NCI-H1105 treated with DMSO at 0.1 percent for 48 hours (cell line): ENCODE results near the gene FCER1G.

ENCODE experiments used
- DNase-seq: peaks from one replicate; lab custom pipeline; 2025; lab: John Stamatoyannopoulos, UW

Gene FCER1G

DNA sequence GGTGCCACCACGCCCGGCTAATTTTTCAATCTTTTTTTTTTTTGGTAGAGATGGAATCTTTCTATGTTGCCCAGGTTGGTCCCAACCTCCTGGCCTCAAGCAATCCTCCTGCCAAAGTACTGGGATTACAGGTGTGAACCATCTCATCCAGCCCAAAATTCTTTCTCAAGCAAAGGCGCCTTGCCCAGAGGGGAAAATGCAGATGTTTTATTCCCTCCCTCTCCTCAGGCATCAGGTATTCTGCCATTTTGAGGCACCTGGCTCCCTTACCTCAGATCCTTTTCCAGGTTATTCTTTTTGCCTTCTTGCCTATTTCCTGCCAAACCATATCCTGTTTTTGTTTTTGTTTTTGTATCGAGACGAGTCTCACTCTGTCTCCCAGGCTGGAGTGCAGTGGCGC, 26.7 kb upstream of the FCER1G start:
- no peak for DNase-seq

DNA sequence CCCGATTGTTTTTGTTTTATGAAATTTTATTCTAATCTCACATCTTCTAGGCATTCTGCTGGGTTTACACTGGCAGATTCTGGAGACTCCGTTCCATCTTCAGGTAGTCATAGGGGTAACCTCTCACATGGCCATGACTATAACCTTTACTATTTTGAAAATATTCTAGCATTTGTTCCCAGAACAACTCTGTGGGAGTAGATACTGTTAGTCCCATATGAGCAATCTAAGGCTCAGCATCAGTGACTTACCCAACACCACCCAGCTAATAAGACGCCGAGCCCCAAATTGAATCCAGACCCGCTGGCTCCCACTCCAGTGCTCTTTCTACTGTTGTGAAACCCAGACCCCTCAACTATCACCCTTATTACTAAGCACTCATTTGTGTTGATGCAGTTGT, 26.1 kb upstream of the FCER1G start:
- DNase-seq: no peak

DNA sequence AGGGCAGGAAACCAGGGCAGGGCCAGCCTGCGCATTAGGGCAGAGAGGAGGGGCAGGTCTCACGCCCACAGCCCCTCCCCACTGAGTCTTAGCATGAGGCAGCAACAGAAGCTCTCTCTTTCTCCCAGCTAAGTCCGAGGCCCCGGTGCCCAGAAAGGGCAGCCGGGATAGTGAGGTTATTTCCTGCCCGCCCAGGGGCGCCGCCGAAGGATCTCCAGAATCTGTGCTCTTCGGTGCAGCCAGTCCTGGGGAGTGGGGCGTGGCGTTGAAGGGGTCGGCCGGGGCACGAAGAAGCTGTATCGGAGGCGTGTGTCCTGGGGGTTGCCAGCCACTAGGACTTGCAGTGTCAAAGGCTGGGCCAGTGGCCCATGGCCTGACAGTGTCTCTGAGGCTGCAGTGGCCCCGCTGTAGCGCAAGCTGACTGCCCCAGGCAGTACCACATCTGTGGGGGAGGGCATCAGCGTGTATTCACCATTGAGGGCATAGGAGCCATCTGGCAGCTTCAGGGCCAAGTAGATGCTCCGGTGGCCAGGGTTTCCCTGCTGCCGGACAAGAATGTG, 24.1 kb upstream of the FCER1G start:
- no peak for DNase-seq

DNA sequence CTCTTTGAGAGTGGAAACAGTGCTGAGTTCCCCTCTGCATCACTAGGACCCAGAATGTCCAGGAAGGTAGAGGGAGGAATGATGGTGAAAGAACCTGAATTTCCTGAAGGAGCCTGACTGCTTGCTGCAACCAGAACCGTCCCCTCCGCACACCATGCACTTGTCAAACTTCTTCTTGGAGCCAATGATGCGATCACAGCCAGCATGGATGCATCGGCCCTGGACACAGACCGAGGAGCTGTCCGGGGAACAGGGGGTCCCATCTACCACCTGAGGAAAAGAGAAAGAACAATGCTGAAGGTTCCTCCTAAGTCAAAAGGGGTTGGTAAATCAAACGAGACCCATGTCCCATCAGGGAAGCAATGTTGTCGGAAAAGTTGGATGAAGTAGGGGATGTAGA, 23.1 kb upstream of the FCER1G start:
- DNase-seq: no peak

DNA sequence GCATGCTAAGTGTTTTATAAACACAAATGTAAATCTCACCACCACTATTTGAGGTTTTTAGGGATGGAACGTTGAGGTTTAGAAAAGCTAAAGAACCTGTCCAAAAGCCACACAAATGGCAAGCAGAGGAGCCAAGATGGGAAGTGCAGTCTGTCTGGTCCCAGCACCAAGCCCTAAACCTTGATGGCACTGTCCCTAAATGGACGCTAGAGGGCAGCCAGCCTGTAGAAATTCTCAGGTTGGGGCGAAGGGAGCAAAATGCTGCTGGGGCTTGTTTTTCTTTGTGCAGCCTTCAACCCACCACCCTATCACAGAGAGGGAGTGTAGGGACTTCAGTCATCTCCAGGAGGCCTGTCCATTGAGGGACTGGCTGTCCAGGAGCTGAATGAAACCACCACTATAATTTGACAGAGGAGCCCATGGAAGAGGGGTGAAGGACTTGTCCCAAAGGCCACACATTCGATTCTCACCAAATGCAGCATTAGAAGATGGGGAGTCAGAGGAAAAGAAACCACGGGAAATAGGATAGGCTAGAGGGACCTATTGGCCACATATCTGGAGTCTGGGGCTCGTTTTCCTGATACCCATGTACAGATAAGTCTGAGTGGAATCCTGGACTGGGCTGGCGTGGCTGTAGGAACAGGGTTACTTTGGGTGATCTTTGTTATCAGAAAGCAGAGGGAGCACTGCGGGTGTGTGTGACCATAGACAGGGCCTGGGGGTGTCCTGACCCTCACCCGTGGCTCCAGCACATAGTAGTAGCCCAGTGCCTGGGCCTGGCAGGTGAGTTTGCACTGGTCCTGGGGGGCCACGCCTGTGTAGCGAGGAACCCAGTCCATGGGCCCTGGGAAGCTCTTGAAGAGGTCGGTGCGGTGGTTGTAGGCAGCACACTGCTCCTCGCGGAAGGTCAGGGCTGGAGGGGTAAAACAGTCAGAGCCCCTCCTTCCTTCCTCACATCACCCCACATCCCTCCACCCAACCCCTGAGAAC, 22.3 kb upstream of the FCER1G start:
- peak; percentile 79 for DNase-seq

DNA sequence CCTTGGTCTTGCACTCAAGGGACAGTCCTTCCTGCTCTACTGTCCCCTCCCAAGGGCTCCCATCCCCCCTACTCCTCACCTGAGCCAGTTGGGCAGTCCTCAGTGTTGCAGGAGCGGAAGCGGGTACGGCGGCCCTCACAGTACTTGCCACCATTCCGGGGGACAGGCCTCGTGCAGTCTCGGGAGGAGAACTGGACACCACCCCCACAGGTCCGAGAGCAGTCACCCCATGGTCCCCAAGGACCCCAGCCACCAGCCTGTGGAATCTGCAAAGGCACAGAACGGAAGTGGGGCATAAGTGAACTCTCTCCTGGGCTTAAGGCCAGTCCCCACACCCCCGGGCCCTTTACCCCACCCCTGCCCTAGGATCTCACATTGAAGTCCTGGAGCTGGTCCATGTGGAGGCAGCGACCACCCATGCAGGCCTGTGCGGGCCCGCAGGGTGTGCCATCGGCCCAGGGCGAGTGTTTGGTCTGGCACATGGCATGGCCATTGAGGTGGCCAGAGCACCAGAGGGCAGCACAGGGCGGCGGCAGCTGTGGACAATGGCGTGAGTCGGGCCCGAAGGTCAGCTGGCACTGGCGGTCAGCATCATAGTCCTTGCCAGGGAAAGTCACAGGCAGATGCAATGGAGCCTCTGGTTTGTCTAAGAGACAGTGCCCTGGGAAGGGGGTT, 21.4 kb upstream of the FCER1G start:
- no peak for DNase-seq

DNA sequence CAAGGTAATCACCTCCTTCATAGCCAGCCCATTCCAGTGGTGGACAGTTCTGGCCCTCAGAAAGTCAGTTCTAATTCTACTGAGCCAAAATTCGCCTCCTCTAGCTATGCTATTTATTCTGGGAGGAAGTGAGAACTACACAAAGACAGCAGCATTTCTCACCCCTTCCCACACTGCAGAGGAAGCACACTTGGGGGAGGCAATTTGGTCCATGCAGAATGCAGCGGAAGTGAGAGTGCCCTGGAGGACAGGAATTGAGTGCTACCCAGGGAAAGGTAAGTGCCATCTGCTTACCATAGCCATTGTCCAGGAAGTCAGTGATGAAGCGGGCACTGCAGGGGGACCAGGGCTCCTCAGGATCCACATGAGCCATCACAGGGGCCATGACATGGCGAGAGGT, 19.9 kb upstream of the FCER1G start:
- DNase-seq: no peak

DNA sequence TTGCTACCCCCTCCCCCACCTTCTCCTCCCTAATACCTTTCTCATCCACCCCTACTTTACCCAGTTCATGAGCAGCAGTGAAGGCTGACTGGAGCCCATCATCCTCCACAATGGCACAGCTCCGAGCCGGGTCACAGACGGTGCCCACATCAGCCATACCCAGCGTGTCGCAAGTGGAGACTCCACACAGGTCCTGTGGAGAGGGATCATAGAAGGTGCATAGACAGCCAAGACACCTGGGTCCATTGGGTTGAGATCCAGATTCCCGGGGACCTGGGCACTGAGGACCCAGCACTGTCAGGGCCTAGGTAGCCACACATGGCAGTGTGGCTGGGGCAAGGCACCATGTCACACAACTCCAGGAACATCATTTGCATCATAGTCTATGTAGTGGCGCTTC, 19.0 kb upstream of the FCER1G start:
- no peak for DNase-seq

DNA sequence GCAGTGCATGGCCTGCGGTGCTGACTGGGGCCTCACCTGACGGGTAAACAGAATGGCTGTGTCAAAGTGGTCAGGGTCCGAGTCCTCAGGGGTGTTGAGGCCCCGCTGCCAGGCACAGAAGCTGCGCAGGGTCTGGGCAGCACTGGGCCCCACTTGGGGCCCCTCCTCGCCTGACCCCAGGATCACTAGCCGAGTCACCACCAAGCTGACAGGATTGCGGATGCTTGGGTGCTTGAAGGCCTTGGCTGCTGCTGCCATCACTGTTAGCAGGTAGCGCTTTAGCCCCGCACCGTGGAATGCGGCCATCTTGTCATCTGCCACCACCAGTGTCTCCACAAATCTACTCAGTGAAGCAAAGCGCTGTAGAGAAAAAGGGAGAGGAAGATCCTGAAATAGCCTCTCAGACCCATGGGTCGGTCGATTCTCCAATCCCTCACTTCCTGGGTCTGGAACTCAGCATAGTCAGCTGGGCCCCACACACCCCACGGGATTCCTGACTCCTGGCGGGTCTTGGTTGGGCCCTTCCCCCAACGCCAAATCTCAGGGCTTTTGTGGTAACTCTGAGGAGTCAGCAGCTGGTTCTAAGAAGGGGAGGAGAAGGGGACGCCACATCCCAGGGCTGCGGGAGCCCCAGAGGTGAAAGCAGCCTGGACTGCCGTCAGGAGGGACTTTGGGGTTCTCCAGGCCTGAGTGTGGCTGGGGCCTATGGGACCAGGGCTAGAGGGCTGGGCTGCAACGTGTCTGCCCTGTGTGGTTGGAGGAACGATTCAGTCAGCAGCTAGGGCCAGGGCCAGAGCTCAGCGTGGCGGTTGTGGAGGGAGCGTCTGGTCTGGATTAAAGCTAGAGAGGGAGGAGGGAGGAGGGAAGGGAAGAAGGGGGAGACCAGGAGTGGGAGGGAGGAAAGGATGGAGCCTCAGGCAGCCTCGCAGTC, 18.3 kb upstream of the FCER1G start:
- DNase-seq: no peak

DNA sequence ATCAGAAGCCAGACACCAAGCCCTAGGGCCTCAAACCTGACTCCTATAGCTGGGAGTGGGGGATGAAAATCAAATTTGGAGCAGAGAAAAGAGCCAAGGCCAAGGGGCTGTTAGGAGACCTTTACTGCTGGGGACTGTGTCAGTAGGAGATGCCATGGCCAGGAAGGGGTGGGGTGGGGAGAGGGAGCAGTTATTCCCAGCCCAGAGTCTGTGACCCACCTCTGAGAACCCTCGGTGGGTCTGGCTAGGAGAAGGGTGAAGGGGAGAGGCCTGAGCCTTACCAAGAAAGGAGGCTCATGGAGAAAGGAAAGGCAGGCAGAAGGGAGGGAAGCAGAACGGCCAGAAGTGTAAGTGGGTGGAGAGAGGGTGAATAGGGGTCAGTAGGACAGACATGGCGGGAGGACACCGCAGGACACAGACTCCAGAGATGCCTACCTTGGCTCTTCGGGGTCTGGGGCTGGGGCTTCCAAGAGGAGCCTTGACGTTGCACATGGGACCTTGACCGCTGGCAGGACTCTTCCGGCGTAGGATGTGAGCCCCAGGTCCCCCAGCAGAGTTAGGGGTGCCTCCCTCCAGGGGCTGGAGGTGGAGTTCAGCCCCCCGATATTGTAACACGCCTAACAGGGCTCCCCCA, 17.4 kb upstream of the FCER1G start:
- DNase-seq: no peak

DNA sequence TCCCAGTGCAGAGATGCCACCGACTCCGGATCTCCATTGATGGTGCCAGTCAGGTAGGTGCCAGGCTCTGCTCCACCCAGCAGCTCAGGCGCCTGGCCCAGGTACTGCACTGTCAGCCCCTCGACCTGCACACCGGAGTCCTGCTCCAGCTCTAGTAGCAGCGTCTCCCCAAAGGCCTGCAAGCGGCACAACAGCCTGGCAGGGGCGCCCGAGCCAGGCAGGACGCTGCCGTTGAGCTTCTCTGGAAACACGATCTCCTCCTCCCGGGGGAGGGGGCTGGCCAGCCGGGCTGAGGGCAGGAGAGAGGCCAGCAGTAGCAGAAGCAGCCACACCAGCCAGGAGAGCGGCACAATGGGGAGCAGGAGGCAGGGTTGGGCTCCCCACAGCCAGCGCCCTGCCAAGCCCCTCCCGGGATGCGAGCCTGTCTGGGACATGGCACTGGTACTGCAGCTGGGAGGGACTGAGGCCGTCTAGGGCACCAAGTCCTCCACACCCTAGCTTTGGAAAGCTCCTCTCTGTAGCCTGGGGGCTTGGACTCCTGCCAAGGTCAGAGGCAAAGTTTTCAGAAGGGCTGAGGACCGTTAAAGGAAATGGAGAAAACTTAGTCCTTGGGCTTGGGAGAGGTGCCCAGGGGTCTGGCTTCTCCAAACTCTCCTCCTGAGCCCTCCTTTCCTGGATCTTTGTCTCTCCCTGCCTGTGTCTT, 16.8 kb upstream of the FCER1G start:
- DNase-seq: peak; percentile 24

DNA sequence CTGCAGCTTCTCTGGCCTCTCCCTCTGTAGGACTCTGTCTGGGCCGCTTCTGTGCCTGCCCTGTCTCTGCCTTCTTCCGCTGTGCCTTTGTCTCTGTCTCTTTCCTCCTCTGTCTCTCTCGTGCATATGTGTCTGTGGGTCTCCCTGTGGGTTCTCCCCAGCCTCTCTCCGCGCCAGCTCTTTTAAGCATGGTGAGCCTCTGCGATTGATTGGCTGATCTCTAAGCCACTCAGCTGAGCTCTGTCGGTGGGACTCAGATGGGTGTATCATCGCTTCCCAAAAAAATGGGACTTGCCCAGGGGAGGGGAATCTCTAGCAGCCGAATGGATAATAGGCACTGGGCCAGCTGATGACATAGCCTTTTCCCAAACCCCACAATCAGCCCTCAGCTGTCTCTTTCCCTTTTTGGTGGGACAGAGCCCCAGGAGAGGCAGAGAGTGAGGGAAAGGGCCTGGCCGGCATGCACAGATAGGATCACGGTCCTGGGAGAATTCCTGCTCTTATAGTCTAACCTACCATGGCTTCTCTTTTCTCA, 16.1 kb upstream of the FCER1G start, which contains the start of gene ADAMTS4:
Gene ADAMTS4, minus strand, starts transcription at position 158 of the 535 bp plus-strand sequence. CDS start 427 bp downstream, outside the sequence.
- DNase-seq: no peak

DNA sequence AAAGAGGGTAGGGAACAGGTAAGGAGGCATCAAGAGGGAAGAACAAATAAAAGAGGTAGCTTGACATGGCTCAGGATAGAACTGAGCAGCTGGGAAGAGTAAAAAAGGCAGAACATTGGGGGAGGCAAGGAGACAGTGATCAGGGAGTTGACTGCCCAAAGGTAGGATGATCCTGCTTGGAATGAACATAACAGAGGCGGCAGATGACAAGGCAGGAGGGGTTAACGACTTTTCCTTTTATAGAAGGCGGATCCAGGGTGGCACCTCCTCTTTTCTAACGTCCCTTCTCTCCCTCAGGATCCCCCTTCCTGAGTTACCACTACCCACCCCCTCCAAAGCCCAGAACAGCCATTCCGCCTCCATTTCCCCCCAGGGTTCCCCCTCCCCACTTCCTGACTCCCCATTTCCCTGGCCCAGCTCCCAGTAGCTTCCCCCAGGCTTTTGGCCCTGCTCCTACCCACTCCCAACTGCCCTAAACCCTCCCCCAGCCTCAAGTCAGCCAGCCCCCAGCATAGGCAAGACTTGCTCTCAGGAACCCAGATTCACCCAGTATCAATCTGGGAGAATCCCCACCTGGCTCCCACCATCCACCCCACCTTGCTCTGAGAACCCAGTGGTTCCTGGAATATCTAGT, 15.5 kb upstream of the FCER1G start:
- no peak for DNase-seq

DNA sequence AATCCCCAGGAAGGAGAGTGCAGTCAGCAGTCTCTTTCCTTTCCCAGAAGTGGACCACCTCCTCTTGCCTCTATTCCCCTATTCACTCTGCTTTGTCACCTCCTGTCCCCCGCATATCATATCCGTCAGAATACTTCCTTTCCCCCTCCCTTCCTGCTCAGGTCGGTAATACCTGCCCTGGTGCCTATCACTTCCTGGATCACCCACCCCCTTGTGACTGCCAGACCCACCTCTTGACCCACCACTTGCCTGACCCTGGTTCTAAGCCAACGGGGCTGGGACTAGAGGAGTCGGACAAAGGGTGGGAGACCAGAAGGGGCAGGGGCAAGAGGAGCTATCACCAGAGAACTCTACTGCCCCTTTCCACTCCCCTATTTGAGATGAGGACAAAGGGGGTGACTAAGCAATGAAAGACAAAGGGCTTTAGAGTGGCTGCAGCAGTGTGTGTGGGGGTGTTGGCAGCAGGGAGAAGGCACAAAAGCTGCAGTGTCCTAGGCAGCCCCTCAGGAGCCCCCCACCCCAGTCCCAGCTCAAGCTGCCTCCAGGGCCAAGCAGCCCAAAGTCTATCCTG, 14.6 kb upstream of the FCER1G start:
- no peak for DNase-seq

DNA sequence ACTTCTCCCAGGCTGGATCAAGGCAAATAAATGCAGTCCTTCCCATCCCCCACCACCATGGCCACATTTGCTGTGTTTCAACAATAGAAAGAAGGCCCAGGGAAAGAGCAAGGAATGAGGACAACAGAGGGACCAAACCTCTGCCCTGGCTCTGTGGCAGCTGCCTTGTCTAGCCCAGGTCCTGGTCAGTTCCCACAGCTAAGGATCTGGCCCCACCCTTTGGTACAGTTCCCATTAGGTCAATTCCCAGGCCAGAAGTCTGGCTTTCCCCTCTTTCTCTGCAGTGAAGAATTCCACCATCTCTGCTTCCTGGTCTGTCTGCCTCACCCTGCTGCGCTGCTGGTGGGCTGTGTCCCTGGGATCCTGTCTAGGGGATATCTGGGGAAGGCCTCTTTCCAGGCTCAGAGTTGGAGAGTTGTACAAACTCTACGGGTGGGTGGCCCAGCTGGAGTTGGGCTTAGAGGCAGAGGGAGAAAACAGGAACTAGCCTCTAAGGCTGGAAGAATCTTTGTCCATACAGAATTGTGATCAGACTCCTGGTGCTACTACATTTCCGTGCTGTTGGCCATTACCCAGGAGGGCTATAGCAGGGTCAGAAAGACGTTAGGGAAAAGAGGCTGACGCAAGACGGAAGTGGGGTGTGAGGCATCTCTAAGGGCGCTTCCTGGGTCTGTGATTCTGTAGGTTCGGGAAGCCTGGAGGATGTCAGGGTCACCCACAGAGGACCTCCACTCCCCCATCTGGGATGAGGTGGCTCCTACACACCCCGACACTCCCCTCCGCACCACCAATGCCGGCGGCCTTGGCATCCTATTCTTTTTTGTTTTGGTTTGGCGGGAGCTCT, 13.9 kb upstream of the FCER1G start:
- no peak for DNase-seq

DNA sequence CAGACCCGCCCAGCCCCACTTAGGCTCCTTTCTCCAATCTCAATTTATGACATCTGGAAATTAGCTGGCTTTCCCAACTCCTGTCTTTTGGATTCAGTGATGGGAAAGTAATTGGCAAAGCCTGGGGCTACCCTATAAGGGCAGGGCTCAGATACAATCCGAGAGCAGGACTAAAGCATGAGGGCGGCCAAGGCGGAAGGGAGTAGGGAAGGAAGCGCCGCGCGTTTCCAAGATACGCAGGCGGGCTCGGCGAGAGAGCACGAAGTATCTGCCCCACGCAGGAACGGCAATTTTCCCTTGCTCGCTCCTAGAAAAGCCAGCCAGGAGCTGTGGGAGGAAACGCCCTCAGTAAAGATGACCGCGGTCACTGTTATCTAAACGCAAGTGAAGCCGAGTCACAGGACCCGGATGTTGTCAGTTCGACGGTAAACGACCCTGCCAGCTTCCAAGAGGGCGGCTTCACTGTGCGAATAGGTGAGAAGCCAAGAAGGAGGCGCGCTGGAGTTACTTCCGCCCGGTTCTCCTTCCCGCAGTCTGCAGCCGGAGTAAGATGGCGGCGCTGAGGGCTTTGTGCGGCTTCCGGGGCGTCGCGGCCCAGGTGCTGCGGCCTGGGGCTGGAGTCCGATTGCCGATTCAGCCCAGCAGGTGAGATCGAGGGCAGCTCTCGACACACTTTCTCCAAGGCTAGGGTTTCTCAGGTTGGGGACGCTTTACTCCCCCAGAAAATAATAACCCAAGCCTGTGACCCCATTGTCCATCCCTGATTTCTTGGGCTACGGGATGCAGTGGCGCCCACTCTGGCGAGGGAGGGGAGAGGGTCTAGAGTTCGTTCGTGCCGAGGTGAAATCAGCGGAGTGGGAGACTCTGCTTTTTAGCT, 13.0 kb upstream of the FCER1G start, which contains the start of gene NDUFS2:
Gene NDUFS2, plus strand, starts transcription at position 532 of the 877 bp plus-strand sequence. Its CDS starts 19 bp downstream, at position 551.
- peak; percentile 99 for DNase-seq

DNA sequence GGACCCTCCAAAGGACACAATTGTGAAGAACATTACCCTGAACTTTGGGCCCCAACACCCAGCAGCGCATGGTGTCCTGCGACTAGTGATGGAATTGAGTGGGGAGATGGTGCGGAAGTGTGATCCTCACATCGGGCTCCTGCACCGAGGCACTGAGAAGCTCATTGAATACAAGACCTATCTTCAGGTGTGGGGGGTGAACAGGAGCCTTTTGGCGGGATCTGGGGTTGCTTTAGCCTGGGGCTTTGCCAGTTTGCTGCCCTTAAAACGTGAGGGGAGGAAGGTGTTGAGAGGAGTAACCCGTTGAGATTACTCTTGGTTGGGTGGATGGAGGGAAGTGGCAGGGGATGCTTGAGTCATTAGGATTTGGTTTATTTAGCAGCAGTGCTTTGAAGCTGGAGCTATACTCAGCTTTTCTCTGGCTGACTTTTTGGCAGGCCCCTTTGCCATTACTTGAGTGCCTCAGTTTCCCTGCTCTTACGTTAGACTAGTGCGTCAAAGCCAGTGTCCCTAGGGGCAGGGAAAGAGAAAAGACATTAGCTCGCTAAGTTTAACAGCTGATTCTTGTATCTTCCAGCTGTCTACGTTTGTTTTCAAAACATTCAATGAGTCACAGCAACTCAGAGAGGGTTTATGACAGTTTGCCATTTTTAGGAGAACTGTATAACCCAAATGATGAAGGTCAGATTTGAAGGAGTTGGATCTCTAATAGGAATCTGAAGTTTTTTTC, 8.5 kb upstream of the FCER1G start:
- no peak for DNase-seq
